GM04504 (cell line): Measurements from ENCODE around the gene SELENOK.
A peak's percentile ranks its signal among the peaks of the same experiment; 100 is the strongest.
"Not testable (repeated sequence)": the region's sequence is repeated elsewhere in the genome, so short reads cannot be mapped to it uniquely, and the experiment has no call there.

Source experiments
- DNase-seq: peaks from one replicate; pipeline ENCODE4 v3.0.0-alpha.2; 2012; ENCODE audit warnings: low read depth

Gene SELENOK

DNA sequence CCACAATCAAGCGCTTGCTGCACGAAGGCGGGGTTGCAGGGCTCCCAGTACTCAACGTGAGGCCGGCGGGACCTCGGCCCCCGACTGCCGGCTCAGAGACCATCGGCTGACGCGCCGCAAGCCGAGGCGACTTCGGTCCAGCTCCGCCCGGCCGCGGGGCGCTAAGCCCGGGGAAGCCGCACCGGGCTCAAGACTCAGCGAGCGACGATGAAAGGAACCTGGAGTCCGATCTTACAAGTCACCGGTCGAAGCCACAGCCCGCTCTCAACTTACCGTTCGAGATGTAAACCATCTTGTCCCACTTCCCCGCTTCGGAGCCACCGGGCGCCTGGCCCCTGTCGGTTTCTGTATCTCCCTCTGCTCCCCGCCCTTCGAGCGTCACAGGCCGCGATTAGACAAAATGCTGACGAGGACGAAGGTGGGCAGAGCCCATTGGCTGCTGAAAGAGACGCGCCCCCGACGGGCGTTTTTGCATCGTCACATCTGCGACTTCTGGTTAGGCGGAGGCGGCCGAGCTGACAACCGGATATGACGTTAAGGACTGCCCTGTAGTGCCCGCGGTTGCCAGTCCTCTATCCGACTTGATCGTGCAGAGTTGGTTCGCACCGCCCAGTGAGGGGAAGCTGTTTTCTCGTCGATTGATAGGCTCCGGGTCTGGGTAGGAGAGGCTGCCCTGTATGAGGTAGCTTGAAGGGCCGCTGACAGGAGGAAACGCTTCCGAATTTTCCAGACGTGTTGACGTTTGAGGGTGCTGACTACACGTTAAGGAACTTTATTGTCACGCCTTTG is at the start of gene SELENOK:
Gene SELENOK, minus strand, starts transcription at position 363 of the 789 bp plus-strand sequence.
- DNase-seq = peak; percentile 98

DNA sequence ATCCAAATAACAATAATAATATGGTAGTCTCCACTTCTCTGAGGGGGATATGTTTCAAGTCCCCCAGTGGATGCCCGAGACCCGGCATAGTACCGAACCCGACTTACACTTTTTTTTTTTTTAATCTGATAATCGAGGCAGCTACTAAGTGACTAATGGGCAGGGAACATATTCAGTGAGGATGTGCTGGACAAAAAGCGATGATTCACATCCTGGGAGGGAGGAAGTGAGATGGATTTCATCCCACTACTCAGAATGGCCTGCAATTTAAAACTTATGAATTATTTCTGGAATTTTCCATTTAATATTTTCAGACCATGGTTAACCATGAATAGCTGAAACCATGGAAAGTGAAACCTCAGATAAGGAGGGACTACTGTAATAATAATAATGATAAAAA is 49.5 kb upstream of the SELENOK start:
- DNase-seq = peak; percentile 11

DNA sequence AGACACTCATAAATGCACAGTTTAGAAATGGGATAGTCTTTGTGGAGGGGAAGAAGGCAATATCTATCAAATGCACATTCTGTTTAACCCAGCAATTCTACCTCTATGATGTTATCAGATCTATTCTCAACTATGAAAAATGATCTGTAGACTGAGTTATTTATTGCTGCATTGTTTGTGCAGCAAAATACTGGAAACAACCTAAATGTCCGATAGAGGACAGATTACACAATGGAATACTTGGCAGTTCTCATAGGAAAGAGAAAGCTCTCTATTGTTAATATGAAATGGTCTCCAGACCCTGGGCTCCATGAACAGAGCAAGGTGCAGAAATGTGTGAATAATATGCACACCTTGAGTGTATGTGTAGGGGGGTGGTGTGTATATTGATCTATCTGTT is 49.0 kb upstream of the SELENOK start:
- DNase-seq = no peak

DNA sequence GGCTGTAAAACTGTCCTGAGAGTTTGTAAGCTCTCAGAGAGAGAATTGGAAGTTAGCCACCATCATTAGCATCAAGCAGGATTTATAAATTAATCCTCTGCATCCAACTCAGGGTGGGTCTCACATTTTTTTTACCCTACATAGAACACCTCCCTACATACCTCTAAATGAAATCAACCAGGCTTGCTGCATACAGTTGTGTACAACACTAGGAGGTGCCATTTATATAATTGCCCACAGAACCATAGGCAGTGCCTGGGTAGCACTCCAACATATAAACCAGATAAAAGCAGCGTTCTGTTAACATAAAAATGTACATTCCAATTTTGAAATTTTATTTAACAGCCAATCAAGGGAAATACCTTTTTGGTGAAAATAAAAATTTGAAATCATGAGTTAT is 48.2 kb upstream of the SELENOK start:
- DNase-seq = no peak

DNA sequence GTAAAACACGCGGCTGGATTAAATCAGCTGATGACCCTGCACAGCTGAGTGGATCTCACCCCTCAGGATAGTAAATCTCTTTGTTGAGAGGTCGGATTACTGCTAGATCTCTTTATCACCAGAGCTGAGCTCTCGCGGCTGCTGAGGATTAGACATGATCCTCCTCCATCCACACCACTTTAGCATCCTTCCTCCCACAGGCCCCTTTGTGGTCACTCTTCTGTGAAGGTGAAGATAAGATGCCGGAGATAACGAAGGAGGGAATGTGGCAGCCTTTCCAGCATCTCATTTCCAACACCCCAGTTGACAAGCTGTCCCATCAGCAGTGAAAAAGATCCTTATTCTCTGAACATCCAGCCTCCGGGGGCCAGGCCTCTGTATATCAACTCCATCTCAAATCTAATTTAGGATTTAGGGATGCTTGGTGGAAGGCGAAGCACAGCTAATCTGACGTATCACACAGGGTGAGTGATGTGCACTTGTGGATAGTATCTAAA is 47.5 kb upstream of the SELENOK start:
- no peak for DNase-seq

DNA sequence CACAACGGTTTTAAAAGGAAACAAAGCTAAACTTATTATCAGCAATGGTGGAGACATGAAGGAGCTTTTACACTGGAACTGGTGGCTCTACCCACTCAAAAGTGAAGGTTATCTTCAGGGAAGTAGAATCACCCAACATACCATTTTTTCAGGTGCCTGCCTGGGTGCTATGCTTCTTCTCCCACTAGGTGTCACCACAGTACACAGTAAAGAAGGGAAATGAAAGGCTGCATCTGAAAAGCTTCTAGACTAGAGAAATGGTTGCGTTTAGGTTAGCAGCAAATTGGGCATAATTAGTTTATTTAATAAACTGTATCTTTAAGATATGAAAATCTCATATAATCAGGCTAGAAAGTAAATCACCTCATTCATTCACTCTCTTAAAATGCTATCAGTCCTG is 47.0 kb upstream of the SELENOK start:
- DNase-seq = peak; percentile 20

DNA sequence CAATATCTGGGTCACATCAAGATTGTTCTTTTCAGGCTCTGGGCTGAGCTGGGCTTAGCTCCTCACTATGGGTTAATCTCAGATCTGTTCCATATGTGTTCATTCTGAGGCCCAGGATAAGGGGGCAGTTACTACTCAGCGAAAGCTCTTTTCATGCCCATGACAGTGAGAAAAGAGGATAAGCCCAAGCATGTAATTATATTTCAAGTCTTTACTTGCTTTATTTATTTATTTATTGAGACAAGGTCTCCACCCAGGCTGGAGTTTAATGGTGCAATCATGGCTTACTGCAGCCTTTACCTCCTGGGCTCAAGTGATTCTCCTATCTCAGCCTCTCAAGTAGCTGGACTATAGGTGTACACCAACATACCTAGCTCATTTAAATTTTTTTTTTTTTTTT is 44.7 kb upstream of the SELENOK start:
- DNase-seq = no peak

DNA sequence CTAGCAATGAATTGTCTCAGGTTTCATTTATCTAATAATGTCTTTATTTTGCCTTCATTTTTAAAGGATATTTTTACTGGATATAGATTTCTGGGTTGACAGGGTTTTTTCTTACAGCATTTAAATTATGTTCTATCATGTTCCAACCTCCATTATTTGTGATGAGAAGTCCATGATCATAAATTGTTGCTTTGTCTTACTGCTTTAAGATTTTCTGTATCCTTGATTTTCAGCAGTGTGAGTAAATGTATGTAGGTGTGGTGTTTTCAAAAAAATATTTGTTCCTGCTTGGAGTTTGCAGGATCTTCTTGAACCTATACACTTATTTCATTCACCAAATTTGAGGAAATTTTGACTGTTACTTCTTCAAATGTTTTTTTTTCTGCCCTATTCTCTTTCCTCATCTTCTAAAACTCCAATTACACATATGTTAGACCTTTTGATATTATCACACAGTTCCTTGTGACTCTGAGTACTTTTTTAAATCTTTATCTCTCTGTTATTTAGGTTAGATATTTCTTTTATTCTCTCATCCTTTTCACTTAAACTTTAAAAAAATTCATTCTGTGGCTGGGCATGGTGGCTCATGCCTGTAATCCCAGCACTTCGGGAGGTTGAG is 43.7 kb upstream of the SELENOK start:
- DNase-seq = no peak

DNA sequence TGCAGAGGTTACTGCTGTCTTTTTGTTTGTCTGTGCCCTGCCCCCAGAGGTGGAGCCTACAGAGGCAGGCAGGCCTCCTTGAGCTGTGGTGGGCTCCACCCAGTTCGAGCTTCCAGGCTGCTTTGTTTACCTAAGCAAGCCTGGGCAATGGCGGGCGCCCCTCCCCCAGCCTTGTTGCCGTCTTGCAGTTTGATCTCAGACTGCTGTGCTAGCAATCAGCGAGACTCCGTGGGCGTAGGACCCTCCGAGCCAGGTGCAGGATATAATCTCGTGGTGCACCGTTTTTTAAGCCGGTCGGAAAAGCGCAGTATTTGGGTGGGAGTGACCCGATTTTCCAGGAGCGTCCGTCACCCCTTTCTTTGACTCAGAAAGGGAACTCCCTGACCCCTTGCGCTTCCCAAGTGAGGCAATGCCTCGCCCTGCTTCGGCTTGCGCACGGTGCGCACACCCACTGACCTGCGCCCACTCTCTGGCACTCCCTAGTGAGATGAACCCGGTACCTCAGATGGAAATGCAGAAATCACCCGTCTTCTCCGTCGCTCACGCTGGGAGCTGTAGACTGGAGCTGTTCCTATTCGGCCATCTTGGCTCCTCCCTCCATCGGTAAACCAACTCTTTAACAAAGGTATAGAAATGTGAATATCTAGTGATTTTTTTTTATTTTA is 35.7 kb upstream of the SELENOK start:
- DNase-seq = not testable (repeated sequence)

DNA sequence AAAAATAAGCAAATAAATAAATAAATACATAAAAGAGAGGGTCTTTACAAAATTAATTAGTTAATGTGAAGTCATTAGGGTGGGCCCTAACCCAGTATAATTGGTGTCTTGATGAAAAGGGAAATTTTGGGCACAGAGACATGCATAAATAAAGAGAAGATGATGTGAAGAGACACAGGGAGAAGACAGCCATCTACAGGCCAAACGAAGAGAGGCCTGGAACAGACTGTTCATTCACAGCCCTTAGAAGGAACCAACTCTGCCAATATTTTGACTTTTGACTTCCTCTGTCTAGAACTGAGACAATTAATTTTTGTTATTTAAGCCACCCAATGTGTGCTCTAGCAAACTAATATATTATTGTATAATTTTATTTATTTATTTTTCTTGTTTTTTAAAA is 29.6 kb upstream of the SELENOK start:
- DNase-seq = peak; percentile 12

DNA sequence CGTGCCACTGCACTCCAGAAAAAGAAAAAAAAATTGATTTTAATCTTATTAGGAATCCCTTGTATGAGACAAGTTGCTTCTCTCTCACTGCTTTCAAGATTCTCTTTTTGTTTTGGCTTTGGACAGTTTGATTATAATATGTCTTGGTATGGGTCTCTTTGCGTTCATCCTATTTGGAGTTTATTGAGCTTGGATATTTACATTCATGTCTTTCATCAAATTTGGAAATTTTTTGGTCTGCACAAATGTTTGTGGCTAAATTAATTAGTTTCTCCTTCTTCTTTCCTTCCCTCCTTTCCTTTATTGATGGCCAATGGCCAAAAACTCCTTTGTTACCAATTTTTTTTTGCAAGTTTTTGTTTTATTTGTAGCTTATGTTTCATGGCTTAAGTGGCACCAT is 28.1 kb upstream of the SELENOK start:
- DNase-seq = no peak

DNA sequence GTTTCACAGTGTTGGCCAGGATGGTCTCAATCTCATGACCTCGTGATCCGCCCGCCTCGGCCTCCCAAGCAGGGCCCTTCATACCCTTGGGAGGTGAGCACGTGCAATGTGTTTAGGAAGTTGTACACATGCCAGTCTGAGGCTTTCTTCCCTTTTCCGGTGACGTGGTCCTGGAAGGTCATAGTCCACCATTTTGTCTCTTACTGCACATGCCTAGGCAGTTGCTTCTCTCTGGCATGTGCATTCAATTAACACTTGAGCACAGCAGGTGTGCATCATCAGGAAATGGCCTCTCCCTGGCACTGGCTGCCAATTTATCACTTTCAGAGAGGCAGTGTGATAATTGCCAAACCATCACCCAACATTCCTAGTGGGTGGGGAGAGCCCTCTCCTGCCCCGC is 21.7 kb upstream of the SELENOK start:
- no peak for DNase-seq

DNA sequence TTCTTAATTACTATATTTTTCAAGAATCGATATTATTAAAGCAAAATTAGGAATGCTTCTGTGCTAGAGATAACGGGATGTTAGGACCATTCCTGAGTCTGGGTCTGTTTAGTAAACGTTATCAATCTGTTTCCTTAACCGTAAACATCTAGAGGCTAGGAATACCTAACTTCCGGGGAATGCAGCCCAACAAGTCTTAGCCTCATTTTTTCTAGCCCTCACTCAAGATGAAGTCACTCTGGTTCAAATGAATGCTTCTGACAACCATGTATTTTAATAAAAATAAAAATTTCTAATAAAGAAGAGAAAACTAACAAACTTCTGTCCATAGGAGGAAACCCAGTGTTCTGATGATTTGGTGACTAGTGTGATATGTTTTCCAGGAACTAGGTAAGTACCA is 11.1 kb upstream of the SELENOK start:
- DNase-seq = no peak

DNA sequence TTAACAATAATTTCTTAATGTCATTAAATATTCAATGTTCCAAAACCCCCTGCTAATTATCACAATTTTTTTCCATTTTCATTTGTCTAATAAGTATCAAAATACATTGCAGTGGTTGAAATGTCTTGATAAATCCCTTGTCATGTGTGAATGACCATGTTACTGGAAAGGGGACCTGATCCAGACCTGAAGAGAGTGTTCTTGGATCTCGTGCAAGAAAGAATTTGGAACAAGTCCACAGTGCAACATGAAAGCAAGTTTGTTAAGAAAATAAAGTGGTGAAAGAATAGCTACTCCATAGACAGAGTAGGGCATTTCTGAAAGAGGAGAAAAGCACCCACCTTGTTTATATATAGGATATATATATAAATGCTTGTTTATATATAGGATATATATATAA is 10.4 kb upstream of the SELENOK start:
- no peak for DNase-seq

DNA sequence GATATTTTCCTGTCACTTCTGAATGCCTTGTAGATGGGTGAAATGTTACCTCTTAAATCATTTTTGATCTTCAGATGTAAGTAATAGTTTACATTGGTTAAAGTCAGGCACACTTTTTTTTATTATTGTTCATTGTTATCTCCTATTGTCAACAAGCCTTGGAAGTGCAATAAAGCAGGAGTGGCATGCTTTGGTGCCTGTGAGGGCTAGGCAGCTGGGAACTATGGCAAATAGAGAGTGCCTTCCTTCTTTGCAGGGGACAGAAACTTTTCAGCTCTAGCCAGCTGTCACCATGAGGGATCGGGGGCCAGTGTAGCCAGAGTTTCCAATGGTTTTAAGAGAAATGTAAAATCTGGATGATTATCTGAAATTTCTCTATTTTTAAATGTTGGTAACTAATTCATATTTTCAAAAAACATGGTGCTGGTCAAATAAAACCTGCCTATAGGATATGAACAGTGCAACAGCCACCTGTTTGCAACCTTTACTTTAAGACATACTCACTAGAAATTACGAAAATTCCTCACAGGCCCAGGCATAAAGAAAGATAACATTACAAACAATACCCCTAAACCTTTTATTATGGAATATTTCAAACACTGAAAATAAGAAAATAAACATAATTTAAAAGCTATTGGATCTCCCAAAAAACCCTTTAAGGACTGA is 9.1 kb upstream of the SELENOK start:
- no peak for DNase-seq

DNA sequence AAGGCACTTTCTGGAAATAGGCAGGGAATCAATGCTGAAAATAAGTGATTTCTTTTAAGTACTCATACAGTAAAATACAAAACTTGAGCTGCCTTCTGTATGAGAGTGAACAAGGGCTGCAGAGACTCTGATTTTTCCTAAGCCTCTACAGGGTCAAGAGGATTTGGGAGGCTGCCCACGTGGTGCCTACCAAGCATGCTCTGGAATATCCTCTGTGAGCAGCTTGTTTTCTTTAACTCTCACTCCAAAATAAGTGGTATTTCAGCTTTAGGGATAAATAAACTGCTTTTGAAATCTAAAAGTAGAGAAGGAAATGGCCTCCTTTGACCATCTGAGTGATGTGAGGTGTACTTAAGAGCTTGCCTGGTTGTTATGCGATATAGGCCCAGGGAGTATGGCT is 8.1 kb upstream of the SELENOK start:
- DNase-seq = no peak

DNA sequence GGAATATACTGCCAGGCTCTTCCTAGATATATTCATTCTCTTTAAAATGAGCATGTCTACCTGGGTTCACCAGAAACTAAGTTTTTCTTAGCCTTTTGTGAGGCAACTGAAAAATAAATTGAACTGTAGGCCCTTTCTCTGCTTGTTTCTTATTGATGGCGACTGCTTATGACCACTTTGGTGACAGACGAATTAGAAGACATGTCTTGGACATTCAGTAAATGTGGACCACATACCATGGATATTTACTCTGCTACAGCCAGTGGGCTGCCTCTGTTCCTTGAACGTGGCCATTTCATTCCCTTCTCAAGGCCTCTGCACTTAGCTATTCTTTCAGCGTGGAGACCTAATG is 603 bp upstream of the SELENOK start:
- DNase-seq = no peak

DNA sequence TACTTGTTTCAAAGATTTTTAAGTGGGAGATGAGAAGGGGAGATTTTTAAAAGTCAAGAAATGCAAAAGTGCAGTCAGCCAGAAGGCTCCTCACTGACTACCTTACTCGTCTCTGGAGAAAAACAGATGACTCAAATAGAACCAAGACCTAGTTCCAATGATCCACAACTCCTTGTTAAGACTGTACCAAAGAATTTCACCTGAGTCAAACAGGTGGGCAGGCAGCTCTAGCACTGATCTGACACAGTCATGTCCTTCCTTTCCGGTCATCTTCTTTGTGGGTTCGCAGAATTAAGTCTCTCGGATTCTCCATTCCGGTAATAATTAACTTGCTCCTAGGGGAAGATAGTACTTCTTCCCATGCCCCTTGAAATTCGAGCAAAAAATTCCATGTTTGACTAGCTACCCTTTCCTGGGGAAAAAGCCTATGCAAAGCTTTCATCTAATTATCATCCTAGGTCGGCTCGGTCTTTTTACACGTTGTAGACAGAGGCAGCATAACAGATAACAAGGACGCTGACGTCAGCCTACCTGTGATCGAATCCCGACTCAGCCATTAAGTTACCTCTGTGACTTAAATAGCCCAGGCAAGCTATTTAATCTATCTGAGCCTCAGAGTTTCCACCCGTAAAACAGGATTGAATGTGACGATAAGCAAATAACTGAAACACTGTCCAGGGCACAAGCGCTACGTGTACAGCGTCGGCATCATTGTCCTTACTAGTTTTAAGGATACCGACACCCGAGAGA is 758 bp downstream of the SELENOK start:
- DNase-seq = no peak

DNA sequence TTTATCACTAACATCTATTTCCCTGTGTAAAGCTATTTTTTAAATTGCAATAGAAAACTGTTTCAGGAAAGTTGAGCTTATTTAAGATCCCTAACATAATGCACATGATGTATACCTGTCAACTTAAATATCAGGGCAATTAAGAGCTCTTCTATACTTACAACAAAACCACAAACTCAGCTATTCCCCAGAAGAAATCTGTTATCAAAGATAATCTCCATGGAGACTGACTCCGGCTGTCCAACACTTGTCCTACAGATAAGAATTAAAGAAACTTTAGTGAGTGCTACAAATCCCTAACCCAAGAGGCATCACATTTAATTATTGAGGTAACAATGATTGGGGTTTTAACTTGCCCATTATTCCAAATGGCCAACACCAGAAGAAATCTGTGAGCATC is 3.4 kb downstream of the SELENOK start:
- DNase-seq = no peak

DNA sequence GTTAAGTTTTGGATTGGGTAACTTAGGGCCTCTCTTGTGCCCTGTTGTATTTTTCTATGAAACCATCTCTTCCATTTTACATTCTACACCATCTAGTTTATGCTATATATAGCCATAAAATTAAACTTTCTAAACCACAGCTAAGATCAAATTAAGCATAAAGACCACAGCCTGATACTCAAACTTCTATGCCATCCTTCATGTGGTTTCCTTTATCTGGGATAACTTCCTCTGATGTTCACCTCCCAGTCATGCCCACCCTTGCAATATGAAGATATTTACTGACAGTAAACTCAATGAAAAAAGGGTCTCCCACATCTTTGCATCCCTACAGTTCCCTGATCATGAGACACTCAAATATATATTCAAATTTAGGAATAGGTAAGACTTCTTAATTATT is 4.2 kb downstream of the SELENOK start:
- no peak for DNase-seq

DNA sequence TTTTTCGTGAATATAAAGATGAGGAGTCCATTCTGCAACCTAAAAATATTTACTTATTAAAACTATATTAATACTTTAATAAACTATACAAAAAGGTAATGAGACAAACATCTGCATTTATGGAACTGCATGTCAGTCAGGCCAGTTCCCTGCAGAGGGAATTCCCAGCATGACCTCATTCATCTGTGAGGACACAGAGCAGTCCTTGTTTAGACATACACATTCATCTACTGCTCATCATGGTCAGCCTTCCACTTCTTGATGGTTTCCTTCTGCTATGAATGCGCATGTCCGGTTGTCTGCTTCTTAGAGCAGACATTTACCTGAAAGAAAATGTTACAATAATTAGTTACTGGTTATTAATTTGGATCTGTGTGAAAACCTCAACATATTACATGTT is 6.4 kb downstream of the SELENOK start:
- no peak for DNase-seq

DNA sequence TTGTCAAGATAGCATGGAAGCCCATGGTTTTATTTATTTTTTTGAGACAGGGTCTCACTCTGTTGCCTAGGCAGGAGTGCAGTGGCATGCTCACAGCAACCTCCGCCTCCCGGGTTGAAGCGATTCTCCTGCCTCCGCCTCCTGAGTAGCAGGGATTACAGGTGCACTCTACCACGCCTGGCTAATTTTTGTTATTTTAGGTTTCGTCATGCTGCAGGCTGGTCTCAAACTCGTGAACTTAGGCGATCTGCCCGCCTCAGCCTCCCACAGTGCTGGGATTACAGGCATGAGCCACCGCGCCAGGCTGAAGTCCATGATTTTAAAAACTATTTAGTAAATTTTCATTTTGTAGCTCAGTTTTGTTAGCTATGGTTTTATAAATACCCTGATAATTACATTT is 7.0 kb downstream of the SELENOK start:
- DNase-seq = no peak
